H9 (cell line): Measurements from ENCODE around the gene TGM4. TPM values are rescaled to one million over a fixed set of nuclear protein-coding genes. Genes with fewer than 3 reads are reported as not detected.

Experiments used
- DNase-seq: peaks from one replicate; pipeline ENCODE4 v3.0.0-alpha.2; 2017
- H2AFZ ChIP-seq: one replicate; pipeline ENCODE4 v1.6.1; 2013; ENCODE audit warnings: mild to moderate bottlenecking, low read length, control low read depth, moderate library complexity
- H2AK5ac ChIP-seq: 2 replicates; pipeline ENCODE4 v1.6.1; 2013; ENCODE audit warnings: low read length, control low read depth, mixed read lengths; ENCODE audit not compliant: insufficient read length
- H2BK120ac ChIP-seq: one replicate; pipeline ENCODE4 v1.6.1; 2013; ENCODE audit warnings: low read depth, mild to moderate bottlenecking, low read length, control low read depth, inconsistent platforms; ENCODE audit not compliant: poor library complexity, severe bottlenecking
- H2BK12ac ChIP-seq: 2 replicates; pipeline ENCODE4 v1.6.1; 2013; ENCODE audit warnings: low read length, control low read depth, mixed read lengths, low read depth; ENCODE audit not compliant: insufficient read length
- H2BK15ac ChIP-seq: 2 replicates; pipeline ENCODE4 v1.6.1; 2013; ENCODE audit warnings: low read depth, low read length, control low read depth
- H2BK20ac ChIP-seq: one replicate; pipeline ENCODE4 v1.6.1; 2013; ENCODE audit warnings: low read depth, mild to moderate bottlenecking, low read length, control low read depth, inconsistent platforms; ENCODE audit not compliant: poor library complexity, severe bottlenecking
- H2BK5ac ChIP-seq: 2 replicates; pipeline ENCODE4 v1.6.1; 2013; ENCODE audit warnings: low read length, control low read depth, mixed read lengths; ENCODE audit not compliant: insufficient read length
- H3K14ac ChIP-seq: 2 replicates; pipeline ENCODE4 v1.6.1; 2013; ENCODE audit warnings: low read length, control low read depth; ENCODE audit not compliant: insufficient read depth
- H3K18ac ChIP-seq: 2 replicates; pipeline ENCODE4 v1.6.1; 2013; ENCODE audit warnings: low read depth, mild to moderate bottlenecking, mixed read lengths, low read length, control low read depth; ENCODE audit not compliant: insufficient read length
- H3K23ac ChIP-seq: 2 replicates; pipeline ENCODE4 v1.6.1; 2013; ENCODE audit warnings: low read length, control low read depth, mixed read lengths, low read depth; ENCODE audit not compliant: insufficient read length
- H3K23me2 ChIP-seq: 2 replicates; pipeline ENCODE4 v1.6.1; 2013; ENCODE audit warnings: low read depth, mild to moderate bottlenecking, mixed read lengths, low read length, control low read depth; ENCODE audit not compliant: insufficient read length, poor library complexity, severe bottlenecking
- H3K27ac ChIP-seq: 2 replicates; pipeline ENCODE4 v1.5.1; 2013; ENCODE audit warnings: low read length, control low read depth, mixed read lengths, low read depth; ENCODE audit not compliant: insufficient read length
- H3K27me3 ChIP-seq: 2 replicates; pipeline ENCODE4 v1.6.1; 2013; ENCODE audit warnings: low read length, control low read depth, inconsistent platforms; ENCODE audit not compliant: insufficient read depth
- H3K4ac ChIP-seq: 2 replicates; pipeline ENCODE4 v1.6.1; 2013; ENCODE audit warnings: low read depth, mild to moderate bottlenecking, control low read depth, inconsistent platforms, low read length, moderate library complexity
- H3K4me1 ChIP-seq: 2 replicates; pipeline ENCODE4 v1.6.1; 2013; ENCODE audit warnings: low read length, control low read depth, inconsistent platforms; ENCODE audit not compliant: insufficient read depth
- H3K4me2 ChIP-seq: 2 replicates; pipeline ENCODE4 v1.6.1; 2013; ENCODE audit warnings: low read length, control low read depth, mixed read lengths; ENCODE audit not compliant: insufficient read length, insufficient read depth
- H3K56ac ChIP-seq: 2 replicates; pipeline ENCODE4 v1.6.1; 2013; ENCODE audit warnings: low read depth, mild to moderate bottlenecking, mixed read lengths, low read length, control low read depth; ENCODE audit not compliant: insufficient read length
- H3K79me1 ChIP-seq: 2 replicates; pipeline ENCODE4 v1.6.1; 2013; ENCODE audit warnings: low read depth, mild to moderate bottlenecking, moderate library complexity, low read length, control low read depth, inconsistent platforms; ENCODE audit not compliant: insufficient read depth, poor library complexity, severe bottlenecking
- H3K79me2 ChIP-seq: 2 replicates; pipeline ENCODE4 v1.6.1; 2013; ENCODE audit warnings: low read length, control low read depth, inconsistent platforms; ENCODE audit not compliant: insufficient read depth
- H3K9ac ChIP-seq: 2 replicates; pipeline ENCODE4 v1.6.1; 2013; ENCODE audit warnings: low read length, control low read depth, mixed read lengths; ENCODE audit not compliant: insufficient read length; ENCODE audit errors: extremely low read depth
- H3K9me3 ChIP-seq: one replicate; pipeline ENCODE4 v1.6.1; 2013; ENCODE audit warnings: low read depth, low read length, inconsistent platforms; ENCODE audit not compliant: control insufficient read depth
- H3T11ph ChIP-seq: one replicate; pipeline ENCODE4 v1.6.1; 2013; ENCODE audit warnings: mild to moderate bottlenecking, low read length, control low read depth, inconsistent platforms
- H4K20me1 ChIP-seq: one replicate; pipeline ENCODE4 v1.6.1; 2013; ENCODE audit not compliant: control insufficient read depth, insufficient read length, insufficient read depth
- H4K5ac ChIP-seq: 2 replicates; pipeline ENCODE4 v1.6.1; 2013; ENCODE audit warnings: low read depth, mild to moderate bottlenecking, mixed read lengths, low read length, control low read depth; ENCODE audit not compliant: insufficient read length
- H4K8ac ChIP-seq: replicated peaks from 2 replicates; pipeline ENCODE4 v1.6.1; 2013; ENCODE audit warnings: low read length, control low read depth, mixed read lengths, low read depth; ENCODE audit not compliant: insufficient read length
- H4K91ac ChIP-seq: 2 replicates; pipeline ENCODE4 v1.6.1; 2013; ENCODE audit warnings: low read depth, mild to moderate bottlenecking, moderate library complexity, mixed read lengths, low read length, control low read depth; ENCODE audit not compliant: insufficient read length
- H3K27ac Mint-ChIP-seq, 3 experiments: 2 replicates in 2 of 3; 3 replicates in 1 of 3; pipeline ENCODE4 v1.8.0; 2020 to 2021; ENCODE audit warnings: mixed read lengths in 3 of 3, mild to moderate bottlenecking in 1 of 3, moderate library complexity in 1 of 3
- H3K27me3 Mint-ChIP-seq: 2 replicates; pipeline ENCODE4 v1.8.0; 2021; ENCODE audit warnings: low read depth, mild to moderate bottlenecking, moderate library complexity, mixed read lengths
- H3K36me3 Mint-ChIP-seq, 3 experiments: 2 replicates in 2 of 3; 3 replicates in 1 of 3; pipeline ENCODE4 v1.8.0; 2020 to 2021; ENCODE audit warnings: low read depth in 3 of 3, mixed read lengths in 3 of 3; ENCODE audit not compliant: insufficient read depth in 1 of 3
- H3K4me1 Mint-ChIP-seq, 2 experiments: 2 replicates each; pipeline ENCODE4 v1.8.0; 2020; ENCODE audit warnings: mixed read lengths in 2 of 2
- H3K4me3 Mint-ChIP-seq, 2 experiments: 2 replicates in 1 of 2; 3 replicates in 1 of 2; pipeline ENCODE4 v1.8.0; 2020 to 2021; ENCODE audit warnings: mild to moderate bottlenecking in 2 of 2, mixed read lengths in 2 of 2, moderate library complexity in 1 of 2
- H3K9me3 Mint-ChIP-seq, 2 experiments: 2 replicates in 1 of 2; 3 replicates in 1 of 2; pipeline ENCODE4 v1.8.0; 2020; ENCODE audit warnings: mild to moderate bottlenecking in 2 of 2, mixed read lengths in 2 of 2, moderate library complexity in 1 of 2
- CTCF ChIP-seq: fragments of 200-600 bp; sonication (generic); conservative IDR thresholded peaks from 3 replicates; pipeline ENCODE4 v1.8.0; 2021; ENCODE audit warnings: antibody characterized with exemption, mild to moderate bottlenecking
- WGBS: extraction: QIAGEN DNeasy Blood & Tissue Kit; methylation state at CpG from one replicate; pipeline ENCODE4 v1.1.7; 2013; ENCODE audit warnings: missing lambda C conversion rate, low lambda C conversion rate, mixed read lengths; ENCODE audit not compliant: insufficient read length; ENCODE audit errors: extremely low coverage; 5-methylcytosine and 5-hydroxymethylcytosine counted together
- total RNA-seq: library from RNA; stranded (reverse); gene quantifications from 2 replicates; pipeline ENCODE4 v1.2.1, GENCODE V29; 2021

The TGM4 gene
- total RNA-seq, 1 experiment from 2014 or later: not detected

GRCh38 chr3:44833394-44833793, 41.0 kb upstream of the TGM4 start:
- Histone ChIP-seq H2BK15ac (no peak overlapping the region), H3K9ac (no peak overlapping the region), H3K23me2 (no peaks in the 10 kb centered on the region), H3K27me3 (no peaks in the 10 kb centered on the region), H2BK20ac (no peak overlapping the region), H4K5ac (no peak overlapping the region), H3K23ac (no peak overlapping the region), H3T11ph (no peak overlapping the region), H2AK5ac (no peak overlapping the region), H4K8ac (no peak overlapping the region), H2BK12ac (no peak overlapping the region), H3K27ac (no peak overlapping the region), H3K79me2 (no peaks in the 10 kb centered on the region), H3K56ac (no peak overlapping the region), H2BK5ac (no peak overlapping the region), H3K18ac (no peak overlapping the region), H3K4me1 (no peaks in the 10 kb centered on the region), H3K4ac (no peak overlapping the region), H4K91ac (no peak overlapping the region), H3K4me2 (no peak overlapping the region), H2BK120ac (no peak overlapping the region), H2AFZ (no peak overlapping the region), H4K20me1 (no peaks in the 10 kb centered on the region), H3K14ac (no peak overlapping the region), H3K79me1 (no peaks in the 10 kb centered on the region), H3K9me3 (peaks cover 7% of the 10 kb centered on the region)
- no peak overlapping the region for H3K4me3 Mint-ChIP-seq
- WGBS: no CpG with 5 or more reads among the region's 7 CpGs
- no peaks in the 10 kb centered on the region for H3K27me3 Mint-ChIP-seq
- DNase-seq: no peak
- no peaks in the 10 kb centered on the region for H3K4me1 Mint-ChIP-seq
- H3K27ac Mint-ChIP-seq: no peak overlapping the region
- peaks cover 0 to 12% of the 10 kb centered on the region in 2 experiments; a peak in 3 of 5 replicates for H3K9me3 Mint-ChIP-seq
- no peak for TF ChIP-seq CTCF
- peaks cover 43 to 73% (median 63%) of the 10 kb centered on the region in 3 experiments for H3K36me3 Mint-ChIP-seq
